Kidney capillary endothelial cell (primary cell): ENCODE results near the gene AXIN2.
"Not testable (repeated sequence)": the region's sequence is repeated elsewhere in the genome, so short reads cannot be mapped to it uniquely, and the experiment has no call there.

Experiments
- DNase-seq: peaks from one replicate; pipeline ENCODE4 v3.0.0-alpha.2; 2018; ENCODE audit warnings: low spot score

AXIN2 gene

GRCh38 chr17:65537343-65537844, 24.1 kb downstream of the AXIN2 start:
- no peak for DNase-seq

DNA sequence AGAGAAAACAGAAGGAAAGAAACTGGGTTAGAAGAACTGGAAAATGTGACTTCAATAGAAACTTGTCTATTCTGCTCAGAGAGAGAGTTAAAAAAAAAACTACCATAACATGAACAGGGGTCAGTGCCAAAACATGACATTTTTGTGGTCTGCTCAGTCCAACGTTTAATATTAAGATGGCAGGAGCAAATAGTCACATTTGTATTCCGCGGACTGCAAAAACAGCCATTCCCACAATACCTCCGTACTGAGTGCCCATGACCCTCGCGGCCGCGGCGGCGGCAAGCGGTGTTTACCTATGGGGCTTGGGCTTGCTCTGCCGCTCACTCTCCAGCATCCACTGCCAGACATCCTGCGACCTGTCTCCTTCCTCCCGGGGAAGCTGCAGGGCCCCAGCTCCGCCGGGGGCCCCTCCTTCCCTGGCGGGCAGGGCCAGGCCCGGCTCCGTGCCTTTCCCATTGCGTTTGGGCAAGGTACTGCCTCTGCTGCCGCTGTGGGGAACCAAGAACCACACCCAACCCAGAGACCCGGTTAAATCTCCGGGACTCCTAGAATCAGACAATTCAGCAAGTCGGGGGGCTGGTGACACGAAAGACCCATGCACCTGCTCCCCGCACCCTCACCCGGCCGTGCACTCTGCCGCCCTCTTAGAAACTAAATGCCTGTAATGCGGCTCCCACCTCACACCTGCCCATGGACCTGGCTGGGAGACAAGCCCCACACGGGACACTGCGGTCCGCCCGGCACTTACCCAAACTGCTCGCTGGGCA, 24.7 kb downstream of the AXIN2 start:
- no peak for DNase-seq

- DNase-seq: no peak
Observed at GRCh38 chr17:65535777-65536572, 25.5 kb downstream of the AXIN2 start.

- DNase-seq: no peak
Observed at GRCh38 chr17:65533852-65534457, 27.5 kb downstream of the AXIN2 start.

- no peak for DNase-seq
Observed at GRCh38 chr17:65533056-65533745, 28.2 kb downstream of the AXIN2 start.

DNA sequence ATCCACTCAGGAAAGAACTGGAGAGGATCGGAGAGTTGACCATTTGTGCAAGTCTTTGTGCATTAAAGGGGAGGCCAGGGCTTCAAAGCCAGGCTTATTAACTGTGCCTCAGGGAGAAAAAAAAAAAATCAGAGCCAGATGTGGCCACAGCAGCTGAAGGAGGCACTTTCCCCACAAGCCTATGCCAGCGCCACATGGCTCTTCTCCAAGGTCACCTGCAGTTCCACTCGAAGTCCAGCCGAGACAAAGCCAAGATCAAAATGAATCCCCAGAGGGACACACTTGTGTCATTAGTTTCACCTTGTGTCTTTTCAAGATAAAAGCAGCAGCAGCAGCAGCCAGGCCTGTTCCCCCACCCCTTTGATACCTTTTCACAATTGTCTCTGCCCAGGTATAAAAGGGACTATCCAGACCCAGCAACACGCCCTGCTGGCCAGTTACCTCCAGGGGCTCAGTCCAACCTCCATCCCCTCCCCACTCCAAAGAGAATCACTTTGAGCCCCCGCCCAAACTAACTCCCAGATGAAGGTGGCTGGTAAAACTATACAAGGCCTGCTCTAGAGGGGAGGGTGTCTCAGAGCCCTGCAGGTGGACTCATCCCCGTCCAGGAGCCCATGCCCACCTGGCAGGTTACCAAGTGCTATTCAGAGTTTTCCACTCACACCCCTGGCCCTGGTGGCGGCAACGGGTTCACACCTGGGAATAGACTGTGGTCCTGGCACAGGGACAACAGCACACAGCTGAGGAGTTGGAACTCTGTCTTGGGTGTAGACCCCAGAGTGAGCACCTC, 29.2 kb downstream of the AXIN2 start:
- no peak for DNase-seq

DNA sequence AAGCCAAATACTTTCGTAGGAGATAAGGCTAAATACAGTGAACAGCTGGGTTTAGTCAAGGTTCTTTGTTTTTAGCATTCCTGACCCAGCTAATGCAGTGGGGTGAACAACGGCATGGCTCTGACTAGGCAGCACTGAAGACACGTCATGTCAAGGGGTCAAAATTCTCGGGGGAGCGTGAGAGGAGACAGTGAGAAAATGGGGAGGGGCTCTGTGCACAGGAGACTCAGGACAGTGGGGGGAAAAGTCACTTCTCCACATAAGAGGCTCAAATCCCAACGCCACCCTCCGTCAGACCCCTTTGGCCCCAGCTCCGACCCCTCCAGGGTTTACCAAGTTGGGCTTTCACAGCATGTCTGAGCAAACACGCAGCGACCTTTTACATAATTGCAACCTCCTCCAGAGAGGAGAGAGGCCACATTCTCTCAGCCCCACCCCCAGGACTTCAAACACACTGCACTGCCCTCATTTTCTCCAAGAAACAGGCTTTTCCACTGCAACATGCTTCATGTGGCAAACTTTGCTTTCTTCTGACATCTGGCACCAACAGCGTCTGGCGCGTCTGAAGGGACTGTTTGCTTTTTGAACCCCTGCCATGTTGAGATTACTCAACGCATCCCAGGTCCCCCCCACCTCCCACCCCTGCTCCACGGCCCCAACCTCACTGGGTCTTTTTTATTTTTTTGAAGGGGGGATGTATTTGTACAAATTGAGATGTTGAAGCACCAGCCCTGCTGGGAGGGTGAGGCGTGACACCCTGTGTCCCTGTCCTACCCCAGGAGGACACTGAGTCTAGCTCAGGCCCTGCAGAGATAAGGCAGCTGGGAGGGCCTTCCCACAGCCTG, 30.0 kb downstream of the AXIN2 start:
- no peak for DNase-seq

- no peak for DNase-seq
Observed at GRCh38 chr17:65530523-65531255, 30.8 kb downstream of the AXIN2 start.

GRCh38 chr17:65529761-65530522, 31.5 kb downstream of the AXIN2 start:
- no peak for DNase-seq

DNA sequence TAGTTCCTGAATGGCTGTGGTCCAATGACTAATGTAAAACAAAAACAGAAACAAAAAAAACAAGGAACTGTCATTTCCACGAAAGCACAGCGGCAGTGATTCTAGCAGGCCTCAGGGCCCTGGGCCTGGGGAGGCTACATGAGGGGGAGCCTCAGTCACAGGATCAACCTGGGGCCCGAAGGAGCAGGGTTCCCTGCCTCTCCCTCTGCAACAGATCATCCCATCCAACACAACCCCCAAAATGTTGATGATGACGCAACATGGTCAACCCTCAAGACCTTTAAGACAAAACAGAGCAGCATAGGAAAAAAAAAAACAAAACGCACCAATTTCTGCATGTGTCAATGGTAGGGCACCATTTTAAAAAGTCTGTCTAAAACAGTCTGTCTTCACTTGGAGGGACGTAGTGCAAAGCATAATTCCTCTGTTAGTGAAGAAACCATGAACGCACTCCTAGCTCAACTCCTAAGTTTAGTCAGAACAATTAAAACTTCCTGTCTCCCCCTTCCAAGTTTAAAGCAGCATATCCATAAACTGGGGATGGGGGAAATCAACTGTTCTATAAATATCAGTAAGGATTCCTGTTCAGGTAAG, 32.3 kb downstream of the AXIN2 start:
- DNase-seq: no peak

DNA sequence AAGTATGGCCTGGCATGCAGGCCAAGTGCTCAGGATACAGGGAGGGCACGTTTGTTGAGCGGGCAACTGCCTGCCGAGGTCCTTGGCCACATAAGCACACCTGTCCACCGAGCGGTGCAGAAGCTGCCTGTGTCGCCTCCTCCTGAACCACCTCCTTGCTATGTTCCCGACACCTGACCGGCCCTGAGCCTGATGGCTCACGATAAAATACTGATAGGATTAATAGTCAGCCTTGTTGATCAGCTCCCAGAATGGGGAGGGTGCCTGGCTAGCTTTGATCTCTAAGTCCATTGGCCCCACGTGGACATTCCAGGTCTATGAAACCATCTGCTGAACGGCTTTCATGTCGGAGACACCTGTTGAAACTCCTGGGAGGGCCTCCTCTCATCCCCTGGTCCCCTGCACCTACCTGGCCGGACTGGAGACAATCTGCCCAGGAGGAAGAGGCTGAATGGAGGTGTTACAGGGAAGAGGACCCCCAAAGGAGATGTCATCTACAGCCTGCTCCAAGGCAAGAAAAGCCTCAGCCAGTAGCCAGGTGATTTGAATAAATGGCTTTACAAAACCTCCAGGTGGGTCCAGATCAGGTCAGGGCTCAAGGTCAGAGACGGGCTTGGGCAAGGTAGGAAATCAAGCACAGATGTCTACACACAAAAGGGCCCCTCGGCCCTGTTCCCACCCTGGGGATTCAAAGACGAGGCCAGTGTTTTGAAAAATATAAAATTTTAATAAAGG, 33.4 kb downstream of the AXIN2 start:
- DNase-seq: no peak

DNA sequence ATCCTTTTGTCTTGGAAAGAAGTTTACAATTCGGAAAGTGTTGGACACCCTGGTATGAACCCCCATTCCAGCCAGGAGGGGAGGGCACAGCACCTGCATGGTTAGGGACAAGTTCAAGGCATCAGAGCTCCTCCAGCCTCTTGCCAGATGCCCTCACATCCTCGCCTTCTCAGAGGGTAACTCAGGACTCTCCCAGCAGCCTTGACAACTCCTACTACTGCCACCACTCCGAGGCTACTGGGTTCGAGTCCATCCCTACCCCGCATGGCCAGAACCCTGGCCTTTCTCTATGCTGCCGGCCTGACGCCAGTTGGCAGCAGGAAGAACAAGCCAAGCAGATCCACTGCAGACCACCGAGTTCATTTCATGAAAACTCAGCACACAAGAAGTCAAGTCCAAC, 34.1 kb downstream of the AXIN2 start:
- DNase-seq: no peak

GRCh38 chr17:65526854-65527253, 34.6 kb downstream of the AXIN2 start:
- DNase-seq: not testable (repeated sequence)

GRCh38 chr17:65523853-65524664, 37.4 kb downstream of the AXIN2 start:
- no peak for DNase-seq

GRCh38 chr17:65523411-65523810, 38.0 kb downstream of the AXIN2 start:
- DNase-seq: no peak

- DNase-seq: no peak
Observed at GRCh38 chr17:65522751-65523404, 38.6 kb downstream of the AXIN2 start.
